GF-D8 (cell line): ENCODE results near the gene GIPC1.

Source experiments
- DNase-seq: peaks from one replicate; lab custom pipeline; 2025; lab: John Stamatoyannopoulos, UW

Gene GIPC1

DNA sequence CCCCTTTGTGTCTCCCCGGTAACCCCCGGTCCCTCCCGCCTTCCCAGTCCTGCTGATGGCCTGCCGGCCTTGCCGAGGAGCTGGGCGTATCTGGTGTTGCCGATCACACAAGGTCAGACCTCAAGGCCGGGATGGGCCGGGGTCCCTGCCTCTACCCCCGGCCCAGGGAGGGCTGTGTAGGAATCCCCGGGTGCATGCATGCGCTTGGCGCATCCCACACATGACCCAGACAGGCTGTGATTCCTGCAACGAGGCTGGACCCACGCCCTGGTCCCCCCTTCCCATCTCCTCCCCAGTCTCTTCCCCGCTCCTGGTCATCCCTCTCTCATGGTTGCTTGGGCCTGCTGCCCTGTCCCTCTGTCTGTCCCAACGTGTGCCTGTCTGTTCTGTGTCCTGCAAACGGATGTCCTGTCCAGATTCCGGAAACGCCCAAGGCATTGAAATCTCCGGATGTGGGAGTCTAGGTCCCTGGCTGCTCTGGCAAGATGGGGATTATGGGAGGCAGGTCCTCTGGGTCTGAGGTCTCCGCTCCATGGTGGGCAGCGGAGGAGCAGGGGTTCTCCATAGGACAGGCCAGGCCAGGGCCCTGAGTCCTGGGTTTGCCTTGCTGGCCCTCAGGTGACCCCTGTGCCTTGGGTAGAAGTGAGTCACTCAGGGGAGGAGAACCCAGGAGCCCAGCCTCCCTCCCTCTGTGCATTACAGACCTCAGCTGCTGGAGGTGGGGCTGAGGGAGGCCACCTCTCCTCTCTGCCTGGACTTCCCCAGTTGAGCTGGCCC lies 61.2 kb downstream of the GIPC1 start:
- no peak for DNase-seq

DNA sequence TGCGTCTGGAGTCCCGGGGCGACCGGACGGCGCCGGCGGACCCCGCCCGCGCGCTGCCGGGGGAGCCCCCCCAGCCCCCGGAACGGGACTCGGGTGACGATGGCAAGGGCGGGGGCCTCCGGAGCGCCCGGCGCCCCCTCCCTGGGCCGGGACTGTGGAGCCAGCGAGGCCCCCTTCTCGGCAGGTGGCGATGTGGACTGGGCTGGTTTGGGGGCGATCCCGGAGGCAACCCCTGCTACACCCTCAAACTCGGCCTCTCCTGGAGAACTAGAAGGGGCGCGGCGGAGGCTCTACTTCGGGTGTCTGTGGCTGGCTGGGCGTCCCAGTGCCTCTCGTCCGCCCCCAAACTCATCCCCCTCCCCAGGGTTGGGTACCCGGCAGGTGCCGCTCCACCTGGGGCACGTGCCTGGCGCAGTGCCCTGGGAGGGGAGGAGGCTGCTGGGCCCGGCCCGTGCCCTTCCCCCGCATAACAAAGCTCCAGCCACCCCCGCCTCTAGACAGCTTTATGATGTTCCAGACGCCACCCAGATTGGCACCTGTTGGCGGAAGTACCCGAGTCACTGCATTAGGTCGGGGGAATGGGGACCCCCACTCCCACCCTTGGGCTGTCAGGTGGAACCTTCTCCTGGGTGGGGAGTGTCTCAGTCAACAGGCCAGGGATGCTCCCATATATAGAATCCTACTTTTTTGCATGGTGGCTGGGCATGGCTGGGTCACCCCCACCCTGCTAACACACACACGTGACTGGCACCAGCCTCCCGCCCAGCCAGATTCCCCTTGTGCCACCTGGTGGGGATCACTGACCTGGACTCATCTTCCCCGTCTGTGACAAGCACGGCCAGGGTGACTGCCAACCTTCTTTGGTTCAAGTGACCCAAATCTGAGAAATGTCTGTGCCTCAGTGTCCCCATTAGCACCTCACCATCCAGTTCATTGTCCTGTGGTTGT lies 62.1 kb downstream of the GIPC1 start:
- no peak for DNase-seq

DNA sequence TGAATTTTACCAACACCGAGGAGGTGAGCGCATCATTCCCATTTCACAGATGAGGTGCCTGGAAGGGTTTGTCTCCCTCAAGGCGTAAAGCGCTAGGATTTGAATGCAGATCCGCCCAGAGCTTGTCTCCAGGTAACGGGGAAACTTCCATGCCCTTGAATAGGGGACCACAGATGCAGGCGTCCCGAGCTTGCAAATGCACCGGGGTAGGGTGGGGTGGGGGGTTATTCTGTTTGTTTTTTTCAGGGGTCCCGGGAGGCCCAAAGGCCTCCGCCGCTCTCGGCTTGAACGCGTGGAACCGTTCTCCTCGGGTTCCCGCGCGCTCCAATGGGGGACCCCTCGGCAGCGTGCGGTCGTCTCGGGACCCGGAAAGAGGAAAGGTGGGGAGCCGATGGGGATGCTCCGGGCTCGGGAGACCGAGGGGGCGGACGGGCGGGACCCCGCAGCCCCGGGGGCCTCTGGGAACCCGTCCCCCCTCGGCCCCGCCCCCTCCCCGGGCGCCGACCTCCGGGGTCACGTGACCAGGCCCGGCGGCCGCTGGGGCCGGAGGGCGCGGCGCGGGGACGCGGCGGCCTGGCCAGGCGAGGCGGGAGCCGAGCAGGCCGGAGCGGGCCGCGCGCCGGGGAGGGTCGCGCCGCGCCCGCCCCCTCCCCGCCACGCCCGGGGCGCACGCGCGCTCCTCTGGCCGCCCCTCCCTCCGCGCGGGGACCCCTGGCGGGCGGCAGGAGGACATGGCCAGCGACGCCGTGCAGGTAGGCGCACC lies 63.0 kb downstream of the GIPC1 start, which contains the start of gene PKN1:
Gene PKN1 (plus strand): TSS at position 516 of the 763 bp plus-strand sequence. CDS start 216 bp downstream, at position 732.
- DNase-seq: no peak

DNA sequence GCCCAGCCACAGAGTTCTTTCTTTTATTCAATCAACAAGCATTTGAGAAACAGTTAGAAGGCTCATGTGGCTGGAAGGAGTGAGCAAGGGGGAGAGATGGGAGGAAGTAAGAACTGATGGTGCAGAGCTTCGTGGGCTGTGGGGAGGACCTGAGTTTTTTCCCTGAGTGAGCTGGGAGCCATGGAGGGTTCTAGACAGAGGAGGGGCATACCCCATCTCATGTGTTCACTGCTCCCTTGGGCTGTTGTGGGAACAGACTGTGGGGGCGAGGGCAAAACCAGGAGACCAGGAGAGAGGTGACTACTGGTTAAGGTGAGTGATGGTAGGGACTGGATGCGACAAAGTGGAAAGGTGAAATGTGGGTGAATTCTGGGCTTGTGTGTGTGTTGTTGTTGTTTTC lies 65.2 kb downstream of the GIPC1 start:
- DNase-seq: no peak

DNA sequence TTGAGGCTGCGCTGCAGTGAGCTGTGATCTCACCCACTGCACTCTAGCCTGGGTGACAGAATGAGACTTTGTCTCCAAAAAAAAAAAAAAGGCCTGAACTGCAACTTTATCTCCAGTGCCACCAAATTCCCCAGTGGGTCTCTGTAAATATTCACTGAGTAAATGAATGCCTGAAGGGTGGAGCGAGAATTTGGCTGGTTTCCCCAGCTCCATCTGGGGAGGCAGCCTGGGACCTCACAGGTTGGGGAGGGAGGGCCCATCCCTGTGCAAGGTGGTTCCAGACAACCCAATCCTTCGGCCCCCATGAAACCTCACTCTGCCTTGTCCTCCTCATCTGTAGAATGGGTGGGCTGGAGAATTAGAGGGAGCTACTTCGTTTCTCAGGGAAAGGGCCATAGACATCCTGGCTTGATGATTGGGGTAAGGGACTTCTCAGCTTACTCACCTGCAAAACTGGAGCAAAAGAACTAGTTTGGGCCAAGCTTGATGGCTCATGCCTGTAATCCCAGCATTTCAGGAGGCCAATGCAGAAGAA lies 67.0 kb downstream of the GIPC1 start:
- no peak for DNase-seq
